Adrenal gland (tissue), 5 donors: ENCODE data around the gene ANXA8.

Source experiments
- CTCF ChIP-seq, 6 experiments: fragments of 450-650 bp in 4 of 6; fragments of 200-600 bp in 2 of 6; sonication (generic) in 1 of 6; IDR thresholded peaks; 1 replicate in 5 of 6; 2 replicates in 1 of 6; pipeline versions ENCODE4 v1.5.1 to v1.8.0; 2016 to 2021; ENCODE audit warnings: antibody characterized with exemption in 6 of 6, mild to moderate bottlenecking in 2 of 6, moderate library complexity in 1 of 6
- POLR2A ChIP-seq, 2 donors: fragments of 450-650 bp; IDR thresholded peaks; one replicate each; pipeline ENCODE4 v1.6.1; 2017; ENCODE audit warnings: antibody characterized with exemption in 2 of 2, mild to moderate bottlenecking in 2 of 2, moderate library complexity in 1 of 2
- donor health status: DM: no; HTN: no; CAD: no.

- TF ChIP-seq CTCF (IDR thresholded peaks at IDR 0.05), result no peak
- TF ChIP-seq POLR2A (IDR thresholded peaks at IDR 0.05), result no peak
Observed at GRCh38 chr10:47449979-47450378, 33.9 kb downstream of the ANXA8 start.
